DMS79 treated with DMSO at 0.1 percent for 48 hours (cell line): ENCODE results near the gene RPGRIP1L.
A peak's percentile ranks its signal among the peaks of the same experiment; 100 is the strongest.

Experiments used
- DNase-seq: peaks from one replicate; lab custom pipeline; 2025; lab: John Stamatoyannopoulos, UW

The RPGRIP1L gene

DNA sequence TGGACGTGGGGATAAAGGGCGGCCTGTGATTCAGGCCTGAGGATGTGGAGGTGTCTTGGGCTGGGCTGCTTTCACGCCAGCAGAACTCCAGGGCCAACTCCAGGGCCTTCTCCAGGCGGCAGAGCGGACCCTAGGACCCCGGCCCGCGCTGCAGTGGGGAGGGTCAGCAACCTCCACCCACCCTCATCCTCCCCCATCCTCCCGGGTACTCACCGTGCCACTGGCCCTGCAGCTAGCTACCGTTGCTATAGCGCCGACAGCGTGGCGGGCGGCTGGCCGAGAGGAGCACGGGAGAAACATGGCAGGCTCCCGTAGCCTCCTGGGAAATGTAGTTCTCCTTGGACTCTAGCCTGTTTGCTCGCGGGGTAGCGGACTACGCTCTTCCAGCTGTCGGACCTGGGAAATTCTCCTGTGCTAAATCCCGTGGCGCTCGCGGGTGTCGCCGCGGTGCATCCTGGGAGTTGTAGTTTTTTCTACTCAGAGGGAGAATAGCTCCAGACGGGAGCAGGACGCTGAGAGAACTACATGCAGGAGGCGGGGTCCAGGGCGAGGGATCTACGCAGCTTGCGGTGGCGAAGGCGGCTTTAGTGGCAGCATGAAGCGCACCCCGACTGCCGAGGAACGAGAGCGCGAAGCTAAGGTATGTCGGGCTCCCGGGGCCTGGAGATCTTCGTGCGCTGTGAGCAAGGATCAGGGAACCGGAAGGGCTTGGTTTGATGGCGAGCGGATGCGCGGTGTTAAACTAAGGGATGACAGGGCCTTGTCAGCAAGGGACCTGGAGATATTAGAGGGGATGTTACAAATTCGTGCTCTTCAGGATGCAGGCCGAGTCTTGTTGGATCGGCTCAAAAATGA is at the start of gene RPGRIP1L, which contains the start of gene FTO:
TSS of gene RPGRIP1L (minus strand) at position 270 of the 855 bp plus-strand sequence. CDS start 3,136 bp downstream, outside the sequence.
TSS of gene FTO (plus strand) at position 567 of the 855 bp plus-strand sequence.
- peak; percentile 85 for DNase-seq

DNA sequence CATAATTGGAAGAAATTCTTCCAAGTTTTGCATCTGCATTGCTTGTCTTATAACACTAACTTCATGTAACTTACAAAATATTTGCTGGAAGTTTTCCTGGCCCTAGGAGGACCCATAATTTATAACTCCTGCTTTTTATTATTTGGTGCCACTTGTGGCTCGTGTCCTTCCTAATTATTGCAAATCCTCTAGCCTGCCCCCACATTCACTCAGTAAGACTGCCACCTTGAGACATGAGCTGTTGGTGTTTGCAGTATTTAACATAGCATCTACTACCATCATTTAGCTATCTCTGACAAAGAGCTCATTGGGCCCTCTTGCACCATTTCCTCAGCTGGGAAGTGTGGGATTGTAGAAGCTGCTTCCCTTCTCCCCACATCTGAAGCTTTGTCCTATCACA is 49.8 kb upstream of the RPGRIP1L start:
- no peak for DNase-seq

DNA sequence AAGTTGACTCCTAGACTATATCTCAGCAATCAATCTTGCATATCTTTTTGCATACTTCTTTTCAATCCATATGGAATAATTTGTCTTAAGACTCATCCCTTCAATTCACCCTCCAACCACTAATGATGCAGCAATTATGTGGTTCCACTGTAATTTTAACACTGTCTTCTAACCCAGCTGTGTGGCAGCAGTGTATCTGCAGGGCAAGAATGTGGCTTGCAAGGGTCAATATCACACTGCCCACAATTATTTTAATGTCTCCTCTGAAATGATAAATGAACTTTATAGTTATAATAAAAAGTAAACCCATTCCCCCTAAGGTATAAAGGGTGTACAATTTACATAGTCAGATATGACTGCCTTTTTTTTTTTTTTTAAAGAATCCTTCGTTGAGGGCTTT is 48.9 kb upstream of the RPGRIP1L start:
- DNase-seq = no peak

DNA sequence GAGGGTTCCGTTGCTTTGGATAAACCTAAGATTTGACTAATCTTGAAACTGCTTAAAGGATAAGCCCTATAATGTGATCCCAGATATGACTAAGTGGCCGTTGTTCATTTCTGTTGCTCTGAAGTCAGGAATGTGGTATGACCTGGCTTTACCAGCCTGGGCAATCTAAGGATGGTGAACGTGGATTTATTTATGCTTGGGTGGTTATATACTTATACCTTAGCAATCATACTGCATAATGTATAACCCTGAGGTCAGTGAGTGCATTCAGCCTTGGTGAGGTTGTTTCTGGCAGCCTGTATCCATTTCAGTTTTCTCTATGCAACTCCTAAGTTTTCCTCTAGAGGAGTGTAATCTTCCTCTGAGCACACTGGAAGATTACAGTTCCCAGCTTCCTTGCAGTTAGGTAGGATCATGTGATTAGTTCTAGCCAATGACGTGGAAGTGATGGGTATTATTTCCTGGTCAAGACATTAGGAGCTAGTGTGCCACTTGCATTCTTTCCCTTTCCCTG is 42.2 kb upstream of the RPGRIP1L start:
- no peak for DNase-seq

DNA sequence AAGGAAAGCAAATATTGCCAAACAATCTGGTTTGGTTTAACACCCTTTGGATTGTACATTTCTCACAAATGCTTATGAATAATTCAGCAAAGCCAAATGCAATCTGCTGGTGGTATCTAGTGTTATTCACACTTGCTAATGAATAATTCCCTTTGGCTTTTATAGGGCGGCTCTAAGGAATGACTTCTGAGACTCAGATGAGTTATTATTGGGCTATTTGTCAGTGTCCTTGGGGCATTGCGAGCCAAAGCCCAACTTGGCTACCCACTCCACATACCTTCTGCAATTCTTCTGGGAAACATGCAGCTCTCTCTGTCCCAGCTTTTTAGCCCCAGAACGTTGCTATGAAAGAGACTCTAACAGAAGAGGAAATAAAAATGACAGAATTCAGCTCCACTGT is 41.4 kb upstream of the RPGRIP1L start:
- DNase-seq = no peak

DNA sequence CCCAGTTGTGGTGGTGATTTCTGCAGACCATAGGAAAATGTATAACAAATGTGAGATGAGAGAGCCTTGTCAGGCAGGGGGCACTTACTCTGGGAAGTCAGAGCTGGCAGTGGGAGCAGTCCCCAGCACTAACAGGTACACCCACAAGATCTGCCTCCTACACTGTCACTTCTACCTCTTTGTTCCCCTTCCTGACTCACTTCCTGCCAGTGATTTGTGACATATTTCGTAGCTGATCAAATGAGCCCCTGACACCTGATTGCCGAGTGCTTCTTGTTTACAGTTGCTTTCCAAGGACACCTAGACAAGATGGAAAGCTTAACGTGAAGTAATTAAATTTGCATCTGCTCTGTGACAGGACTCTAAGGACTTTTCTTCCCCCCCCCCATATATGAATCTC is 40.8 kb upstream of the RPGRIP1L start:
- DNase-seq = no peak

DNA sequence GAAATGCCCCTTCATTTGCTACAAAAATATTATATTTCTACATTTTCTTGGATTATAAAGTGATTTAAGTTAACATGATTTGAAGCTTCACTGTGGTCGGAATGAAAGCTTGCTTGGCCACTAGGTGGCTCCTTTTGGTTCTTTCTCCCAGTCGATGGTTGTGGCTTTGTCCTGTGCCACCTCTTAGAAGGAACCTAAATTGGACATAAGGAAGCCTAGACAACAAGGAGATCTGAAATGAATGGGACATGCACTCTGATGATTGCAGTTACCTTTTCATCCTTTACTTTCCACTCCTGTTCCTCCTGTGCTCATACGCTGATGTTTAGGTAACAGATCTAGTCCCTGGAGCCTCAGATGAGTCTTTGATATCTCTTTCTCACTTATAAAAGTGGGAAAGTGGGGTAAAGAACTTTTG is 39.5 kb upstream of the RPGRIP1L start:
- no peak for DNase-seq

DNA sequence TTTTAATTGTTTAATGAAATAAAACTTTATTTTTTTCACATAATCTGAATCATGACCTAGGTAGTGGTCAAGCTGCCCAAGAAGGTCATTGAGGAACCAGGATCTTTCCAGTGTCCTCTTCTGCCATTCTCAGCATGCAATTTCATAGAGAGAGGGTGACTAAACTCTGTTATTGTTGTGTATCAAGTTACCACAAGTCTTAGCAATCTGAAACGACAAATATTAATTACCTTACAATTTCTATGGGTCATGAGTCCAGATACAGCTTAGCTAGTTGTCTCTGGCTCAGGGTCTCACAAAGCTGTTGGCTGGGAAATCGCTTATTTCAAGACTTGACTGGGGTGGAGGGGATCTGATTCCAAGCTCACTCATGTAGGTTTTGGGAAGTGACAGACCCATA is 37.9 kb upstream of the RPGRIP1L start:
- DNase-seq = no peak

DNA sequence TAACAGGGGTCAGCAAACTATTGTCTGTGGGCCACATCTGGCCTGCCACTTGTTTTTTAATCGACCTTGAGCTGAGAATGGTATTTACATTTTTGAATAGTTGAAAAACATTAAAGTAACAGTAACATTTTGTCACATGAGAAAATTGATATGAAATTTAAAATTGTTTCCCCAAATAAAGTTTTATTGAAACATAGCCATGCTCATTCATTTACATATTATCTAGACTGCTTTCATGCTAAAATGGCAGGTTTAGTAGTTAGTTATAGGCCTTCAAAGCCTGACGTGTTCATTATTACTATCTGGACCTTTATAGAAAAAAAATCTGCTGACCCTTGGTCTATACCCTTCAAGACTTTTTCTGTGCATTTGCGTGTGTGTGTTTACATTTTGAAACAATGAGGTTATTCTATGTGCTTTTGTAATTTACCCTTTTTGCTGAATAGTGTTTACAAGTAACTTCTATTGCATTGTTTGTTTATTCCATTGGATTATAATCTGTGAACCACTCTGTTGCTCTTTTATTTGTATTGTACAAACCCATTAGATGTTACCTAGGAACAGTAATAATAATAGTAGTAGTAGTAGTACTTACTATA is 37.4 kb upstream of the RPGRIP1L start:
- no peak for DNase-seq

DNA sequence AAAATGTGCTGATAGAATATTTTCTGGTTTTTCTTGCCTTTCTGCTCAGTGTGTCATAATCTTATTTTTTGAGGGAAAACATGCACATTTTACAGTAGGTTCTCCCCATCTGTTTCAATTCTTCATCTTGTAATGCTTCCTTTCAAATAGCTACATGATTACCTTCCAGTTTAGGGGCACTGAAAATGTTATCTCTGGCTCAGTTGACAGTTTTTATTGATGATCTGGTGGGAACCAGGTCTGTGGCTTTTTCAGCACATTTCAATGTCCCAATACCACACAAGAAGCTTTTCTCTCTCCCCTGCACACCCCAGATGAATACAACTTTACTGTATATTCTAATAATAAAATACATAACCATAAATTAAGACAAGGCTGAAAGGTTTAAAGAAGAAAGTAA is 36.8 kb upstream of the RPGRIP1L start:
- no peak for DNase-seq

DNA sequence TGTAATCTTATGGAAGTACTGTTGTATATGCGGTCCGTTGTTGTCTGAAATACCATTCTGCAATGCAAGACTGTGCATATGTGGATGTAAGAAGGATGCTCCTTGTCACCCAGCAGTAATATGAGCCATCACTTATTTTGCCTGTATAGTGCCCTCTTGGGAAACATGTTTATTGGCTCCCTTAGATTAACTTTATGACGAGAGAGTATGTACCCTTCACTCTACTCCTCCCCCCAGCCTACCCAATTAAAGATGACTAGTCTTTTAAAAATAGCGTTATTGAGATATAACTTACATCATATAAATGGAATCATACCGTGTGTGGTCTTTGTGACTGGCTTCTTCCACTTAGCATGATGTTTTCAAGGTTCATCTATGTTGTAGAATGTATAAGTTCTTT is 33.9 kb upstream of the RPGRIP1L start:
- DNase-seq = no peak

DNA sequence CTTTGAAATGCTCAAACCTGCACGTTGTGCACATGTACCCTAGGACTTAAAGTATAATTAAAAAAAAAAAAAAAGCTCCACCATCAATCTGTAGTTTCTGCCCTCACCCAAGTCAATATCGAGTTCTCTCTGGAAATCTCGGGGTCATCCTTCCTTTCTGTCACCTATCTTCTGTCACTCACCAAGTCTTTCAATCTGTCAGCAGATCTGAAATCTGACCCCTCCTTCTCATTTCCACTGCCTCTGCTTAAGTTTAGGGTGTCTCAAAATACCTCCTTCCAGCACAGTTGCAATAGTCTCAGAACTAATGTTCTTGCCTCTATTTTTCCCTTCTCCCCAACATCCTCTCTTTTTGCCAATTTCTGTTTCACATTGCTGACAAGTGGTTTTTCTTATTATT is 32.6 kb upstream of the RPGRIP1L start:
- DNase-seq = no peak

DNA sequence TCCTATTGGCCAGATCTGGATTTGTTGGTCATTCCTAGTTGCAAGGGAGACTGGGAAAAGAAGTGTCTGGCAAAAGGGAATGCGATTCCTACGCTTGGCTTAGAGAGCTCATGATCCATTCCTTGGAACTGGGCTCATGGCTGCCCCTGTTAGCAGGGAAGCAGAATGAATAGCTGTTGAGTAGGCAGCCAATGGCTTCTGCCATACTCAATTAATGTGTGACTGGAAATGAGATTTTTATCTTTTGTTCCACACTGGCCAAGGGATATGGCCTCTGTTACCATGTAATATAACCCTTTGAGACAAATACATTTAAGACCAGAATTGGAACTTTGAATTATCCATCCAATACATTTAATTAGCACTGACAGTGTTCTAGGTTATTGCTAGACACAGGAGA is 31.2 kb upstream of the RPGRIP1L start:
- DNase-seq = no peak

DNA sequence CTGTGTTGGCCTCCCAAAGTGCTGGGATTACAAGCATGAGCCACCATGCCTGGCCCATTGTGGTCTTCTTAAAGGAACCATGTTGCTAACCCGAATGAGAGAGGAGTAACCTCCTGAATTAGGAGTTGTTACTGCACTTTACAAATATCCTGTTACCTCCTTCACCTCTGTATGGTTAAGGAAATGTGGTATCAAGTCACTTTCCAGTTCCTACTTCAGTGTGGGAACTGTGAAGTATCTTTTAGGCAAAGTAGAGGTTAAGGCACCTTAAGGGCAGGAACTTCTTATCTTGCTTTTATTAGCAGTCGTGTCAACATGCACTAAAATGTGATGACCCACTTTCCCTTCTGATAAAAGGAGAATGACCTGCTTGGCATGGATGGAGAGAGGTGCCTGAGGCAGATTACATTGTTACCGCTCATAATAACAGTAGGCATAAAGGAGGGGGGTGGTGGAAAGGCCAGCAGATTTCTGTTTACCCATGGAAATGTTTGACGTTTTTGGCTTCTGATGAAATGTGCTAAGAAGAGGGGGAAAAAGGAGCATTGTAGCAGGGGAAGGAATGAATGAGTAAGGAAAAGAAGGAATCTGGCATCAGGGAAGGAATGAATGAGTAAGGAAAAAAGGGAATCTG is 28.8 kb upstream of the RPGRIP1L start:
- DNase-seq = no peak

DNA sequence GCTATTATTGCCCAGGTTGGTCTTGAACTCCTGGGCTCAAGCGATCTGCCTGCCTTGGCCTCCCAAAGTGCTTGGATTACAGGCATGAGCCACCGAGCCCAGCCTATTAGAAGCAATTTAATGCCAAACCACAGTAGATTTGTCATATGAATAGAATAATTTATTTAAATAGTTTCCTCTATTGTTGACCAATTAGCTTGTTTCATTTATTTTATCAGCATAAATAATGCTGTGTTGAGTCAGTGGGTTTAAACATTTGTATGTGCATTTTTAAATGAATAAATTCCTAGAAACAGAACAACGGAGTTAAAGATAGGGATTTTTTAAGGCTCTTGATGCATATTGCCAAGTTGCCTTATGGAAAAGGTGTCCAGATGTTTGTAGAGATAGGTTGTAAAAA is 27.0 kb upstream of the RPGRIP1L start:
- no peak for DNase-seq

DNA sequence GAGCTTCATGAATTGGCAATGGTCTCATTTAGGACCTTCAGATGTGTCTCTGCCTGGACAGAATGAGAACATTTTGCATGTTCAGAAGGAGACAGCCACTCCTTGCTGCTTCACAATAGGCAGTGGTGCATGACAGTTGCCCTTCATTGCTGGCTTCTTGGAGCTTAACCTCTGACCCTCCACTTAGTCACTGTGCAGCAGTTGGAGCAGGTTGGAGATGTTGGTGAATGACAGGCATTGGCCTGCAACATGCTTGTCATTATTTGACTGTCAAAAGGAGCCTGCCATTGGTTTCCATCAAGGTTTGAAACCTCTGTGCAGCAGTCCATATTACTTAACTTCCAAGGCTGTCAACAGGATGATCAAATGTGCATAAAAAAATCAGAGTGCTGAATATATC is 23.0 kb upstream of the RPGRIP1L start:
- peak; percentile 31 for DNase-seq

DNA sequence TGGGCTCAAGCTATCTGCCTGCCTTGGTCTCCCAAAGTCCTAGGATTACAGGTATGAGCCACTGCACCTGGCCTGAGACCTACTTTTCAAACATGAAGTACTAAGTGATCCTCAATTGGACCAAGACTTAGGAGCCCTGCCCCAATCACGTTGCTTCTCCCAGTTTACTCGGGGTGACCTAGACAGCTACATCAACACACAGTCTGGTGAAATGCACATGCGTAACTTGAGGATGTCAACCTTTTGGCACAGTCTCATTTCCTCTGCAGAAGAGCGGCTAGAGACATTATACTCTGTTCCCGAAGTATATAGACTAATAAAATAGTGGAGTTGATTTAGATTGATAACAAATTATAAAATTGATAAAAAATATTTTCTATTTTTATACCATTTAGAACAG is 17.4 kb upstream of the RPGRIP1L start:
- DNase-seq = no peak

DNA sequence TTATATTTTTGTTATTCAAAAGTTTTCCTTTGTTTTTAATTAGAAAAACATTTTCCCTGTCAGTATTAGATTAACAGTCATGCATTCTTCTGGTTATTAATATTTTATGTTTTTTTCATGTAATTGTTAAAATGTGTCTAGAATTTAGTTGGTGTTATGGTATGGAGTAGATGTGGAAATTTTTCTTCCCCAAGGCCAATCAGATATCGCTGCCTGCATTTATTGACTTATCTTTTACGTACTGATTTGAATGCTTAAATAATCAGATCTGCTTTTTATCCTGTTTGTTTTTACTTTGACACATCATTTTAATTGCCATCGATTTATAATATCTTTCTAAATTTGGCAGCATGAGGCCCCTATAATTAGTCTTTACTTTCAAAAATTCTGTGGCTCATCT is 13.9 kb upstream of the RPGRIP1L start:
- no peak for DNase-seq

DNA sequence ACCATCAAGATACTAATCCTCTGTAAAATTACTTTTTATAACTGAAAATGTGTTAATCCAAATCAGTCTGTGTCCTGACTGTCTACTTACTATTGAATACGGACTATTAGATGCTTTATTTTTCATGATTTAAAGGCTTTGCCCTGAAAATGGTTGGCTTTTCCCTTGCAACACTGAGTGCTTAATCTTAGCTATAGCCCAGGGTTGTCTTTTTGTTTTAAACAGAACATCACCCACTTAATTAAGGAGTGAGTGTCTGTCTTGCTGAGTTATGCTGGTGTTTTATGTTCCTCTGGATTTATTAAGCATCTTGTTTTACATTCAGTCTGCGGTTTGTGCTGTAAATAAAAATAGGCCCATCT is 11.3 kb upstream of the RPGRIP1L start:
- DNase-seq = peak; percentile 69

DNA sequence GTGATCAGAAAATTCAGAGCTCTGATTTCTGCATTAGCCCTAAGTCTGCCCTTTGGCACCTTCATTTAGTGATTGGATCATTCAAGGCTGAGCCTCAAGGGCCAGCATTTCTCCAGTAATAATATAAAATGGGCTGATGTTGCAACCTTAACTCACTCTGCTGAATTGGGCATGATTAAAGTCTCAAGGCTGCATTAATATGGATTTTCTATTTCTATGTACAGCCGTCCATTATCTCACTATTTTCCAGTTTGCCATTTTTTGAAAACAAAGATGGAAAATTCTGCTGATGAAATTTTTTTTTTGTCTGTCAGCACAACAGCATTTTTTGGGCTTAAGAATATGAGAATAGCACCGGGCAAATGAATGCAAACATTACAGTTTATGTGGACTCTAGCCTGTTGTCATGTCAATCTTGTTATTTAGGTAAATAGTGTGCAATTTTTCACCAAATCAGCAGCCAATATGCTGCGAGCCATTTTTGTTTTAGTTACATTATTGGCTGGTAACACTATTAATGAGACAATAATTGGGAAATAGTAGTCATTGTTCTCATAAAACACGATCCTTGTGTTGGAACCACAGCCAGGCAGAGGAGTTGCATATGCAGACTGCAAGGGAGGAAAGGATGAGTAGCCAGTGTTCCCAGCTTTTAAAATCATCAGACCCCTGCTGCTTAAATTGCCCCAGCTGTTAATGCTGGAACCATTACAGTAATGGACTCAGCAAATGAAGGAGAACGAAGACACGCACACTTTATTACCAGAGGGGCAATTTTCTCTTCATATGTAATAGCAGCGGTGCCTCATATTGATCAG is 10.8 kb upstream of the RPGRIP1L start:
- peak; percentile 84 for DNase-seq

DNA sequence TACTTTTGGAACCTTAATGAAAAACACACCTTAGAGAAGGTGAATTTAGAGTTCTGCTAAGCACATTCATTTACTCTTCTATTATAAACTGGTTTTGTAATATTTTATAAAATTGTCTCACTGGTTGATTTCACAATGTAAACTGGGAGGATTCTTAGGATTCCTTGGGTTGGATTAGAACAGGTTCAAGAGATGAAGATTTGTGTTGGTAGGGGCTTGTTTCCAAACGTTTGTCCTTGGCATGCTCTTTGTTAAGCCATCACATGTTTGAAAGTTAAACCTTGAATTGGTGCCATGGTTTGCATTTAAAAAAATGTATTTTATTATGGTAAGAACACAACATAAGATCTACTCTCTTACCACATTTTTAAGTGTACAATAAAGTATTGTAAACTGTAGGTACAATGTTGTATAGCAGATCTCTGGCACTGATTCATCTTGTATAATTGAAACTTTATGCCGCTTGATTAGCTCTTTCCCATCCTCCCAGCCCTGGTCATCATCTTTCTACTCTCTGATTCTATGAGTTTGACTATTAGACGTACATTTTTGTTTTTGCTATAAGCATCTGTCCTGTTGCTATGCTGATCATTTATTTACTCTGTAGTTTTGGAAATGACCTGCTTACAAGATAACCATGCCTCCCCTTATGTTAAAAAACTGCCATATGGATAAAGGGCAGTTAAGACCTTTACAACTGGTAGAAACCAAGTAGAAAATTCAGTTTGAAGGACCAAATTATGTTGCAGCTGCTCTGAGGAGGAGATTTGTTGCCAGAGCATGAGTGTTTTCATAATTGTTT is 9.9 kb upstream of the RPGRIP1L start:
- no peak for DNase-seq
